GM23338 (cell line): Measurements from ENCODE around the gene CHD5. TPM values are rescaled to one million over a fixed set of nuclear protein-coding genes. Genes with fewer than 3 reads are reported as not detected.

Experiments used
- ATAC-seq: fragments of 200-7000 bp; cut with Tn5 transposase; 3 replicates; pipeline ENCODE4 v1.9.1; 2020
- DNase-seq: peaks from one replicate; pipeline ENCODE4 v3.0.0-alpha.2; 2015; ENCODE audit warnings: low spot score
- H2AFZ ChIP-seq: fragments of 200-600 bp; sonication (generic); 2 replicates; pipeline ENCODE4 v1.8.0; 2016; ENCODE audit warnings: antibody characterized with exemption, mild to moderate bottlenecking, moderate library complexity
- H3F3A ChIP-seq: fragments of 200-600 bp; sonication (generic); replicated peaks from 2 replicates; pipeline ENCODE4 v1.8.0; 2017; ENCODE audit warnings: antibody characterized with exemption, mixed run types, low read depth
- H3K27ac ChIP-seq: fragments of 200-600 bp; sonication (generic); 2 replicates; pipeline ENCODE4 v1.6.1; 2016; ENCODE audit warnings: low read depth
- H3K27me3 ChIP-seq: fragments of 200-600 bp; sonication (generic); 2 replicates; pipeline ENCODE4 v1.8.0; 2016; ENCODE audit warnings: mild to moderate bottlenecking, mixed run types, moderate library complexity; ENCODE audit not compliant: insufficient read depth
- H3K36me3 ChIP-seq: fragments of 200-600 bp; sonication (generic); 2 replicates; pipeline ENCODE4 v1.8.0; 2016; ENCODE audit warnings: mild to moderate bottlenecking; ENCODE audit not compliant: insufficient read depth
- H3K4me1 ChIP-seq: fragments of 200-600 bp; sonication (generic); 2 replicates; pipeline ENCODE4 v1.8.0; 2016; ENCODE audit warnings: mild to moderate bottlenecking, moderate library complexity; ENCODE audit not compliant: insufficient read depth
- H3K4me2 ChIP-seq: fragments of 200-600 bp; sonication (generic); 2 replicates; pipeline ENCODE4 v1.7.1; 2017; ENCODE audit warnings: mixed run types
- H3K4me3 ChIP-seq: fragments of 200-600 bp; sonication (generic); 2 replicates; pipeline ENCODE4 v1.6.1; 2016; ENCODE audit warnings: mixed run types
- H3K79me2 ChIP-seq: fragments of 200-600 bp; sonication (generic); replicated peaks from 2 replicates; pipeline ENCODE4 v1.8.0; 2017; ENCODE audit warnings: mild to moderate bottlenecking; ENCODE audit not compliant: insufficient read depth
- H3K9me2 ChIP-seq: fragments of 200-600 bp; sonication (generic); 2 replicates; pipeline ENCODE4 v1.8.0; 2017; ENCODE audit not compliant: insufficient read depth
- H4K20me1 ChIP-seq: fragments of 200-600 bp; sonication (generic); replicated peaks from 2 replicates; pipeline ENCODE4 v1.8.0; 2017; ENCODE audit warnings: mild to moderate bottlenecking; ENCODE audit not compliant: insufficient read depth
- H3K27ac Mint-ChIP-seq: 2 replicates; pipeline ENCODE4 v1.8.0; 2020; ENCODE audit warnings: inconsistent platforms, mild to moderate bottlenecking, moderate library complexity, mixed read lengths
- H3K27me3 Mint-ChIP-seq: 3 replicates; pipeline ENCODE4 v1.8.0; 2022; ENCODE audit warnings: low read depth, mild to moderate bottlenecking, moderate library complexity, mixed read lengths, inconsistent platforms; ENCODE audit not compliant: insufficient read depth, poor library complexity
- H3K36me3 Mint-ChIP-seq: 3 replicates; pipeline ENCODE4 v1.8.0; 2021; ENCODE audit warnings: low read depth, mild to moderate bottlenecking, inconsistent platforms, moderate library complexity, mixed read lengths
- H3K4me1 Mint-ChIP-seq: 3 replicates; pipeline ENCODE4 v1.8.0; 2020; ENCODE audit warnings: mild to moderate bottlenecking, inconsistent platforms, mixed read lengths
- H3K4me3 Mint-ChIP-seq: 3 replicates; pipeline ENCODE4 v1.8.0; 2021; ENCODE audit warnings: moderate library complexity, mild to moderate bottlenecking, inconsistent platforms, mixed read lengths
- H3K9me3 Mint-ChIP-seq: 3 replicates; pipeline ENCODE4 v1.8.0; 2020; ENCODE audit warnings: moderate library complexity, mild to moderate bottlenecking, inconsistent platforms, mixed read lengths
- CREB1 ChIP-seq: fragments of 250-450 bp; sonication (Bioruptor Pico); IDR thresholded peaks from 2 replicates; pipeline ENCODE4 v1.5.0; 2020; ENCODE audit warnings: low read depth, mild to moderate bottlenecking, moderate library complexity
- EZH2 ChIP-seq: fragments of 200-600 bp; sonication (generic); IDR thresholded peaks from one replicate; pipeline ENCODE4 v1.8.0; 2017; ENCODE audit warnings: antibody characterized with exemption, mild to moderate bottlenecking, low read depth; ENCODE audit not compliant: unreplicated experiment
- EZH2phosphoT487 ChIP-seq: fragments of 200-600 bp; sonication (generic); IDR thresholded peaks from one replicate; pipeline ENCODE4 v1.8.1; 2018; ENCODE audit warnings: antibody characterized with exemption; ENCODE audit not compliant: unreplicated experiment
- JUNB ChIP-seq: IDR thresholded peaks from one replicate; pipeline ENCODE4 v1.6.1; 2016; ENCODE audit warnings: antibody characterized with exemption; ENCODE audit not compliant: unreplicated experiment
- NANOG ChIP-seq: IDR thresholded peaks from 2 replicates; pipeline ENCODE4 v1.6.1; 2016; ENCODE audit warnings: antibody characterized with exemption, borderline replicate concordance
- POLR2AphosphoS5 ChIP-seq: IDR thresholded peaks from 2 replicates; pipeline ENCODE4 v1.6.1; 2016; ENCODE audit warnings: antibody characterized with exemption, low read depth
- STAT1 ChIP-seq: IDR thresholded peaks from one replicate; pipeline ENCODE4 v1.6.1; 2016; ENCODE audit warnings: antibody characterized with exemption; ENCODE audit not compliant: unreplicated experiment
- ZNF114 ChIP-seq: fragments of 250-450 bp; sonication (Bioruptor Pico); IDR thresholded peaks from 2 replicates; pipeline ENCODE4 v1.5.0; 2020; ENCODE audit warnings: mild to moderate bottlenecking, moderate library complexity
- ZNF331 ChIP-seq: fragments of 250-450 bp; sonication (Bioruptor Pico); IDR thresholded peaks from 2 replicates; pipeline ENCODE4 v1.5.0; 2020; ENCODE audit warnings: low read depth, mild to moderate bottlenecking, moderate library complexity
- polyA plus RNA-seq: library from polyadenylated mRNA; unstranded; fragments of >200 nt; fragmentation: Nextera tagmentation; extraction: Ambion mirVana; gene quantifications from 2 replicates; pipeline ENCODE4 v1.2.1, GENCODE V29; 2016
- total RNA-seq: library from RNA; depleted of rRNA; stranded (reverse); fragments of >200 nt; shearing (Covaris generic); gene quantifications from 2 replicates; pipeline ENCODE4 v1.2.3, GENCODE V29; 2014
- TF ChIP-seq, protein P1 (sequence below), 2 experiments: fragments of 200-600 bp in 1 of 2; sonication (generic) in 1 of 2; conservative IDR thresholded peaks; 2 replicates each; pipeline versions ENCODE4 v1.5.1 to v1.6.1; 2016 to 2017; ENCODE audit warnings: antibody characterized with exemption in 2 of 2, low read depth in 2 of 2, mild to moderate bottlenecking in 2 of 2, moderate library complexity in 1 of 2
- TF ChIP-seq, protein P2 (sequence below): IDR thresholded peaks from one replicate; pipeline ENCODE4 v1.6.1; 2018; ENCODE audit warnings: antibody characterized with exemption; ENCODE audit not compliant: unreplicated experiment
- TF ChIP-seq, protein P3 (sequence below): IDR thresholded peaks from 2 replicates; pipeline ENCODE4 v1.6.1; 2016; ENCODE audit warnings: antibody characterized with exemption
- TF ChIP-seq, protein P4 (sequence below): fragments of 250-450 bp; sonication (Bioruptor Pico); IDR thresholded peaks from 2 replicates; pipeline ENCODE4 v1.5.0; 2020; ENCODE audit warnings: mild to moderate bottlenecking, moderate library complexity

CHD5 gene
- total and polyA plus RNA-seq, 2 experiments from 2014 or later, result 0.32 to 1.0 TPM

DNA sequence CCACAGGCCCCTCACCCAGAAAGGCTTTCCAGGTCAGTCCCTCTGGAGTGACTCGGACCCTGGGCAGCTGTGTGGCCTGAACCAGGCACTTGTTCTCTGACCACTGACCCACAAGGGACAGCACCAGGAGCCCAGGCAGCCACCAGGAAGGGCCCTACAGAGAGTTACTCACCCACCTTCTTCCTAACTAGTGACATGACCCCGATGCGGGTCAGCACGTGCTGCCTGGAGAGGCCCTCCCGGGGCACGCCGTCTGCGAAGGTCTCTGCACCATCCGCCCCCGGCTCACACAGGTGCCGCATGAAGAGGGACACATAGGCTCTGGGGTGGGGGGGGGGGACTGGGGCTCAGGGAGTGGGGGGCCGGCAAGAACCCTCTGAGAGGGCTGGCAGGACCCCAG, 55.8 kb downstream of the CHD5 start:
- Mint-ChIP-seq H3K9me3 (no peaks in the 10 kb centered on the region), H3K27ac (no peak overlapping the region), H3K27me3 (peaks cover 18% of the 10 kb centered on the region), H3K4me1 (no peaks in the 10 kb centered on the region; the same call in 2 of the 3 replicates), H3K36me3 (no peaks in the 10 kb centered on the region), H3K4me3 (no peak overlapping the region)
- no peaks in the 10 kb centered on the region for H4K20me1 ChIP-seq
- ATAC-seq (no peak), DNase-seq (no peak)
- H3K79me2 ChIP-seq, result no peaks in the 10 kb centered on the region
- no peak overlapping the region for H3K4me3 ChIP-seq
- H2AFZ ChIP-seq, result no peak overlapping the region
- H3K27me3 ChIP-seq, result no peaks in the 10 kb centered on the region
- H3K4me2 ChIP-seq, result no peak overlapping the region
- H3K36me3 ChIP-seq, result no peaks in the 10 kb centered on the region
- no peaks in the 10 kb centered on the region for H3K4me1 ChIP-seq
- H3K9me2 ChIP-seq, result no peaks in the 10 kb centered on the region
- TF ChIP-seq STAT1 (no peak), CREB1 (no peak), EZH2phosphoT487 (no peak), EZH2 (no peak), NANOG (no peak), POLR2AphosphoS5 (no peak), JUNB (no peak), ZNF114 (no peak), ZNF331 (CRISPR knock-in tag) (no peak)
- TF ChIP-seq, protein P1, sequence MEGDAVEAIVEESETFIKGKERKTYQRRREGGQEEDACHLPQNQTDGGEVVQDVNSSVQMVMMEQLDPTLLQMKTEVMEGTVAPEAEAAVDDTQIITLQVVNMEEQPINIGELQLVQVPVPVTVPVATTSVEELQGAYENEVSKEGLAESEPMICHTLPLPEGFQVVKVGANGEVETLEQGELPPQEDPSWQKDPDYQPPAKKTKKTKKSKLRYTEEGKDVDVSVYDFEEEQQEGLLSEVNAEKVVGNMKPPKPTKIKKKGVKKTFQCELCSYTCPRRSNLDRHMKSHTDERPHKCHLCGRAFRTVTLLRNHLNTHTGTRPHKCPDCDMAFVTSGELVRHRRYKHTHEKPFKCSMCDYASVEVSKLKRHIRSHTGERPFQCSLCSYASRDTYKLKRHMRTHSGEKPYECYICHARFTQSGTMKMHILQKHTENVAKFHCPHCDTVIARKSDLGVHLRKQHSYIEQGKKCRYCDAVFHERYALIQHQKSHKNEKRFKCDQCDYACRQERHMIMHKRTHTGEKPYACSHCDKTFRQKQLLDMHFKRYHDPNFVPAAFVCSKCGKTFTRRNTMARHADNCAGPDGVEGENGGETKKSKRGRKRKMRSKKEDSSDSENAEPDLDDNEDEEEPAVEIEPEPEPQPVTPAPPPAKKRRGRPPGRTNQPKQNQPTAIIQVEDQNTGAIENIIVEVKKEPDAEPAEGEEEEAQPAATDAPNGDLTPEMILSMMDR (conservative IDR thresholded peaks at IDR 0.05; ENCODE audit: low read depth in 2 of 2), result no peak
- TF ChIP-seq, protein P2, sequence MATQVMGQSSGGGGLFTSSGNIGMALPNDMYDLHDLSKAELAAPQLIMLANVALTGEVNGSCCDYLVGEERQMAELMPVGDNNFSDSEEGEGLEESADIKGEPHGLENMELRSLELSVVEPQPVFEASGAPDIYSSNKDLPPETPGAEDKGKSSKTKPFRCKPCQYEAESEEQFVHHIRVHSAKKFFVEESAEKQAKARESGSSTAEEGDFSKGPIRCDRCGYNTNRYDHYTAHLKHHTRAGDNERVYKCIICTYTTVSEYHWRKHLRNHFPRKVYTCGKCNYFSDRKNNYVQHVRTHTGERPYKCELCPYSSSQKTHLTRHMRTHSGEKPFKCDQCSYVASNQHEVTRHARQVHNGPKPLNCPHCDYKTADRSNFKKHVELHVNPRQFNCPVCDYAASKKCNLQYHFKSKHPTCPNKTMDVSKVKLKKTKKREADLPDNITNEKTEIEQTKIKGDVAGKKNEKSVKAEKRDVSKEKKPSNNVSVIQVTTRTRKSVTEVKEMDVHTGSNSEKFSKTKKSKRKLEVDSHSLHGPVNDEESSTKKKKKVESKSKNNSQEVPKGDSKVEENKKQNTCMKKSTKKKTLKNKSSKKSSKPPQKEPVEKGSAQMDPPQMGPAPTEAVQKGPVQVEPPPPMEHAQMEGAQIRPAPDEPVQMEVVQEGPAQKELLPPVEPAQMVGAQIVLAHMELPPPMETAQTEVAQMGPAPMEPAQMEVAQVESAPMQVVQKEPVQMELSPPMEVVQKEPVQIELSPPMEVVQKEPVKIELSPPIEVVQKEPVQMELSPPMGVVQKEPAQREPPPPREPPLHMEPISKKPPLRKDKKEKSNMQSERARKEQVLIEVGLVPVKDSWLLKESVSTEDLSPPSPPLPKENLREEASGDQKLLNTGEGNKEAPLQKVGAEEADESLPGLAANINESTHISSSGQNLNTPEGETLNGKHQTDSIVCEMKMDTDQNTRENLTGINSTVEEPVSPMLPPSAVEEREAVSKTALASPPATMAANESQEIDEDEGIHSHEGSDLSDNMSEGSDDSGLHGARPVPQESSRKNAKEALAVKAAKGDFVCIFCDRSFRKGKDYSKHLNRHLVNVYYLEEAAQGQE, result no peak
- TF ChIP-seq, protein P3, sequence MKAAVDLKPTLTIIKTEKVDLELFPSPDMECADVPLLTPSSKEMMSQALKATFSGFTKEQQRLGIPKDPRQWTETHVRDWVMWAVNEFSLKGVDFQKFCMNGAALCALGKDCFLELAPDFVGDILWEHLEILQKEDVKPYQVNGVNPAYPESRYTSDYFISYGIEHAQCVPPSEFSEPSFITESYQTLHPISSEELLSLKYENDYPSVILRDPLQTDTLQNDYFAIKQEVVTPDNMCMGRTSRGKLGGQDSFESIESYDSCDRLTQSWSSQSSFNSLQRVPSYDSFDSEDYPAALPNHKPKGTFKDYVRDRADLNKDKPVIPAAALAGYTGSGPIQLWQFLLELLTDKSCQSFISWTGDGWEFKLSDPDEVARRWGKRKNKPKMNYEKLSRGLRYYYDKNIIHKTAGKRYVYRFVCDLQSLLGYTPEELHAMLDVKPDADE, result no peak
- TF ChIP-seq, protein P4, sequence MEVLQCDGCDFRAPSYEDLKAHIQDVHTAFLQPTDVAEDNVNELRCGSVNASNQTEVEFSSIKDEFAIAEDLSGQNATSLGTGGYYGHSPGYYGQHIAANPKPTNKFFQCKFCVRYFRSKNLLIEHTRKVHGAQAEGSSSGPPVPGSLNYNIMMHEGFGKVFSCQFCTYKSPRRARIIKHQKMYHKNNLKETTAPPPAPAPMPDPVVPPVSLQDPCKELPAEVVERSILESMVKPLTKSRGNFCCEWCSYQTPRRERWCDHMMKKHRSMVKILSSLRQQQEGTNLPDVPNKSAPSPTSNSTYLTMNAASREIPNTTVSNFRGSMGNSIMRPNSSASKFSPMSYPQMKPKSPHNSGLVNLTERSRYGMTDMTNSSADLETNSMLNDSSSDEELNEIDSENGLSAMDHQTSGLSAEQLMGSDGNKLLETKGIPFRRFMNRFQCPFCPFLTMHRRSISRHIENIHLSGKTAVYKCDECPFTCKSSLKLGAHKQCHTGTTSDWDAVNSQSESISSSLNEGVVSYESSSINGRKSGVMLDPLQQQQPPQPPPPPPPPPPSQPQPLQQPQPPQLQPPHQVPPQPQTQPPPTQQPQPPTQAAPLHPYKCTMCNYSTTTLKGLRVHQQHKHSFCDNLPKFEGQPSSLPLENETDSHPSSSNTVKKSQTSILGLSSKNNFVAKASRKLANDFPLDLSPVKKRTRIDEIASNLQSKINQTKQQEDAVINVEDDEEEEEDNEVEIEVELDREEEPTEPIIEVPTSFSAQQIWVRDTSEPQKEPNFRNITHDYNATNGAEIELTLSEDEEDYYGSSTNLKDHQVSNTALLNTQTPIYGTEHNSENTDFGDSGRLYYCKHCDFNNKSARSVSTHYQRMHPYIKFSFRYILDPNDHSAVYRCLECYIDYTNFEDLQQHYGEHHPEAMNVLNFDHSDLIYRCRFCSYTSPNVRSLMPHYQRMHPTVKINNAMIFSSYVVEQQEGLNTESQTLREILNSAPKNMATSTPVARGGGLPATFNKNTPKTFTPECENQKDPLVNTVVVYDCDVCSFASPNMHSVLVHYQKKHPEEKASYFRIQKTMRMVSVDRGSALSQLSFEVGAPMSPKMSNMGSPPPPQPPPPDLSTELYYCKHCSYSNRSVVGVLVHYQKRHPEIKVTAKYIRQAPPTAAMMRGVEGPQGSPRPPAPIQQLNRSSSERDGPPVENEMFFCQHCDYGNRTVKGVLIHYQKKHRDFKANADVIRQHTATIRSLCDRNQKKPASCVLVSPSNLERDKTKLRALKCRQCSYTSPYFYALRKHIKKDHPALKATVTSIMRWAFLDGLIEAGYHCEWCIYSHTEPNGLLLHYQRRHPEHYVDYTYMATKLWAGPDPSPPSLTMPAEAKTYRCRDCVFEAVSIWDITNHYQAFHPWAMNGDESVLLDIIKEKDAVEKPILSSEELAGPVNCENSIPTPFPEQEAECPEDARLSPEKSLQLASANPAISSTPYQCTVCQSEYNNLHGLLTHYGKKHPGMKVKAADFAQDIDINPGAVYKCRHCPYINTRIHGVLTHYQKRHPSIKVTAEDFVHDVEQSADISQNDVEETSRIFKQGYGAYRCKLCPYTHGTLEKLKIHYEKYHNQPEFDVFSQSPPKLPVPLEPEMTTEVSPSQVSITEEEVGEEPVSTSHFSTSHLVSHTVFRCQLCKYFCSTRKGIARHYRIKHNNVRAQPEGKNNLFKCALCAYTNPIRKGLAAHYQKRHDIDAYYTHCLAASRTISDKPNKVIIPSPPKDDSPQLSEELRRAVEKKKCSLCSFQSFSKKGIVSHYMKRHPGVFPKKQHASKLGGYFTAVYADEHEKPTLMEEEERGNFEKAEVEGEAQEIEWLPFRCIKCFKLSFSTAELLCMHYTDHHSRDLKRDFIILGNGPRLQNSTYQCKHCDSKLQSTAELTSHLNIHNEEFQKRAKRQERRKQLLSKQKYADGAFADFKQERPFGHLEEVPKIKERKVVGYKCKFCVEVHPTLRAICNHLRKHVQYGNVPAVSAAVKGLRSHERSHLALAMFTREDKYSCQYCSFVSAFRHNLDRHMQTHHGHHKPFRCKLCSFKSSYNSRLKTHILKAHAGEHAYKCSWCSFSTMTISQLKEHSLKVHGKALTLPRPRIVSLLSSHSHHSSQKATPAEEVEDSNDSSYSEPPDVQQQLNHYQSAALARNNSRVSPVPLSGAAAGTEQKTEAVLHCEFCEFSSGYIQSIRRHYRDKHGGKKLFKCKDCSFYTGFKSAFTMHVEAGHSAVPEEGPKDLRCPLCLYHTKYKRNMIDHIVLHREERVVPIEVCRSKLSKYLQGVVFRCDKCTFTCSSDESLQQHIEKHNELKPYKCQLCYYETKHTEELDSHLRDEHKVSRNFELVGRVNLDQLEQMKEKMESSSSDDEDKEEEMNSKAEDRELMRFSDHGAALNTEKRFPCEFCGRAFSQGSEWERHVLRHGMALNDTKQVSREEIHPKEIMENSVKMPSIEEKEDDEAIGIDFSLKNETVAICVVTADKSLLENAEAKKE (CRISPR knock-in tag), result no peak
- no peaks in the 10 kb centered on the region for H3F3A ChIP-seq
- no peak overlapping the region for H3K27ac ChIP-seq
